Measurements from ENCODE around the gene ZNF423.

Gene ZNF423

GRCh38 chr16:49440156-49441065, 415.5 kb downstream of the ZNF423 start:
- H3K9me3 ChIP-seq (ENCODE audit: insufficient read depth, low read depth, low read length) = no peaks in the 10 kb centered on the region
- H3K27ac ChIP-seq (ENCODE audit: low read depth, low read length) = no peak overlapping the region
- no peaks in the 10 kb centered on the region for H3K36me3 ChIP-seq (ENCODE audit: insufficient read depth, low read length)
- H3K27me3 ChIP-seq (ENCODE audit: insufficient read depth, low read length) = no peaks in the 10 kb centered on the region
- WGBS = 79% methylated on average over 20 of the region's 20 CpGs
- peaks cover 29% of the 10 kb centered on the region for H3K4me1 ChIP-seq (ENCODE audit: insufficient read depth, low read length)
- H3K9ac ChIP-seq (ENCODE audit: low read depth, low read length) = no peak overlapping the region
- no peak overlapping the region for H3K4me3 ChIP-seq (ENCODE audit: low read length)

DNA sequence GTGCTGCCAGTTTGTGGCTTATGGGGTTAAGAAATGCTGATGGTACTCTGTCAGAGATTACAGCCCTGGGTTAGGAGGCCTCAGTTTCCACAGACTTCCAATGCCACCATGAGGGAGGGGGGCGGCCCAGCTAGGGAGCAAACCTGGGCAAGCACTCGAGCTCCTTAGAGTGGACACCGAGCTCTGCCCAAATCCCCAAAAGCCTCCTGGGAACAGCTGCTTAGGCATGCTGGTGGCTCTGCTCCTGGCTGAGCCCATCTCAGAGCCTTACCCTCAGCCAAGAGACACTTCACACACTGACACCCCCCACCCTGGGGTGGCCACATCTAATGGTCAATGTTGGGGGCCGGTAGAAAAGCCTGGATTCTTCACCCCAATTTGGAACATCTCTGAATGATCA, 416.2 kb downstream of the ZNF423 start:
- H3K27ac ChIP-seq (ENCODE audit: low read depth, low read length) = no peak overlapping the region
- 97% methylated on average over 4 of the region's 4 CpGs for WGBS
- H3K36me3 ChIP-seq (ENCODE audit: insufficient read depth, low read length) = no peaks in the 10 kb centered on the region
- H3K27me3 ChIP-seq (ENCODE audit: insufficient read depth, low read length) = no peaks in the 10 kb centered on the region
- no peak overlapping the region for H3K9ac ChIP-seq (ENCODE audit: low read depth, low read length)
- H3K9me3 ChIP-seq (ENCODE audit: insufficient read depth, low read depth, low read length) = no peaks in the 10 kb centered on the region
- H3K4me3 ChIP-seq (ENCODE audit: low read length) = no peak overlapping the region
- H3K4me1 ChIP-seq (ENCODE audit: insufficient read depth, low read length) = peaks cover 28% of the 10 kb centered on the region

DNA sequence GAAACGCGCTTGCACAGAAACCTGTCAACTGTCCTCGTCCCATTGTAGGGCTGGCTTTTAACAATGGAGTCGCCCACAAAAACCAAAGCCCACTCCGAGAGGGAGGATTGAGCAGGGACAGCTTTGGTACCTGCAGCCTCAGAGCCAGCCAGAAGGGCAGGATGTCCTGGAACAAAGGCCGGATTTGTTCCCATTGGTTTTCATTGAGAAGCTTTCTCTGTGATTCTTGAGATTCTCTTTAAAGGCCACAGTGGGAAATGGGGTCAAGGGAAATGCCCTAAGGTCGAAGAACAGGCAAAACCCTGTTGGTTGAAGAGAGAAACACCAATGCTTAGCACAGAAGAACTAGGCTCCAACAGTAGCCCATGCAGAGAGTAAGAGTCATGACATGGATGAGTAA, 416.9 kb downstream of the ZNF423 start:
- WGBS = 84% methylated on average over 7 of the region's 7 CpGs
- no peaks in the 10 kb centered on the region for H3K9me3 ChIP-seq (ENCODE audit: insufficient read depth, low read depth, low read length)
- H3K27ac ChIP-seq (ENCODE audit: low read depth, low read length) = no peak overlapping the region
- H3K27me3 ChIP-seq (ENCODE audit: insufficient read depth, low read length) = no peaks in the 10 kb centered on the region
- H3K4me1 ChIP-seq (ENCODE audit: insufficient read depth, low read length) = peaks cover 28% of the 10 kb centered on the region
- H3K4me3 ChIP-seq (ENCODE audit: low read length) = no peak overlapping the region
- H3K9ac ChIP-seq (ENCODE audit: low read depth, low read length) = no peak overlapping the region
- H3K36me3 ChIP-seq (ENCODE audit: insufficient read depth, low read length) = no peaks in the 10 kb centered on the region
